GM21381 (cell line): ENCODE results near the gene EMC9.

ENCODE experiments used
- ATAC-seq: cut with Tn5 transposase; IDR thresholded peaks from one replicate; pipeline ENCODE4 v1.9.1; 2021; ENCODE audit warnings: mild to moderate bottlenecking, moderate library complexity; ENCODE audit not compliant: unreplicated experiment

Gene EMC9

GRCh38 chr14:24141097-24141880 is at the start of gene EMC9:
Gene EMC9 (minus strand): TSS chr14:24141591. CDS start chr14:24141304, 287 bp downstream.
- peak; percentile 86 for ATAC-seq

DNA sequence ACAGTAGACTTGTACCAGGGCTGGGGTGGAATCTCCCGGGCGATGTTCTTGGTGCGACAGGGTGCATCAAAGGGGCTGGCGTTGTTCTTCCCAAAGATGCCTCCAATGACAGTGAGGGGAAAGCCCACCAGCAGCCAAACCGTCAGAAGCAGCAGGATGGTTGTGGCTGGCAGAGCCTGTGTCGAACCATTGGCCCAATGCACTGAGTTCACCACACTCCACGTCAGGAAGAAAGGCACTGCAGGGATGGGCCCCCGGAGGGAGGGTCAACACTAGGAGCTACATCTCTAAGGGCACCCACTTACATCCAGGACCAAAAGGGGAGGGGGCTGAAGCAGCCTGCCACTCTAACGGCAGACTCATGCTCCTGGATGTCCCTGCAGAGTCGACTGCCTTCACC is 49.0 kb upstream of the EMC9 start:
- ATAC-seq: no peak

DNA sequence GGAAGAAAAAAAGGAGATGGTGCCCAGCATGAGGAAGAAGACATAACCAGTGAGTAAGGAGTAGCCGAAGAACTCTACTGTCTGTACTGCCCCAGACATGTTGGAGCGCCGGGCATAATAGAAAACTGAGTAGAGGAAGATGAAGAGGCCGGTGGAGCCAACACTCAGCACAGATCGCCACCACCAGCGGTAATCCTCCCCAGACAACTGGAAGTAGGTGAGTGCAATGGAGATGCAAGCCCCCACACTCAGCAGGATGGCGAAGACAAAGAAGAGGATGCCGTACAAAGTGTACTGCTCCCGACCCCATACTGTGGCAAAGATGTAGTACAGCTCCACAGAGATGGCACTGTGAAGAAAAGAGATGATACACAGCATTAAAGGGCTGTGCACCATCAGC is 48.1 kb upstream of the EMC9 start:
- ATAC-seq: no peak

DNA sequence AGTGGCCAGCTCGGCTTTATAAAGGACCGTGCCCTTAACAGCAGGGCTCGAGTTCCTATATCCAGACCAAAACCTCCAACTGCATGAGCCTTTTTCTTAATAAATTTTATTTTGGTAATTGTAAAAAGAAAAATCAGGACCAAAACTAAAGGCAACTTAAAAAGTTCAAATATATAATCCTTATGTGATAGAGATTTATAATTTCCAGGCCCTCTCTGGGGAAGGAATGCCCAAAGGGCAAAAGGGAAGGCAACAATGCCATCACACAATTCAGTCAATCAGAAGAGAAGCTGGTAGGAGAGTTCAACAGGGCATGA is 47.6 kb upstream of the EMC9 start:
- ATAC-seq: no peak

- peak; percentile 88 for ATAC-seq
Measured at GRCh38 chr14:24188251-24189058, 47.1 kb upstream of the EMC9 start, which contains the start of gene IPO4. Gene IPO4 (minus strand): TSS chr14:24188816. CDS start chr14:24188787, 29 bp downstream.

- no peak for ATAC-seq
Measured at GRCh38 chr14:24187539-24187915, 46.1 kb upstream of the EMC9 start.

DNA sequence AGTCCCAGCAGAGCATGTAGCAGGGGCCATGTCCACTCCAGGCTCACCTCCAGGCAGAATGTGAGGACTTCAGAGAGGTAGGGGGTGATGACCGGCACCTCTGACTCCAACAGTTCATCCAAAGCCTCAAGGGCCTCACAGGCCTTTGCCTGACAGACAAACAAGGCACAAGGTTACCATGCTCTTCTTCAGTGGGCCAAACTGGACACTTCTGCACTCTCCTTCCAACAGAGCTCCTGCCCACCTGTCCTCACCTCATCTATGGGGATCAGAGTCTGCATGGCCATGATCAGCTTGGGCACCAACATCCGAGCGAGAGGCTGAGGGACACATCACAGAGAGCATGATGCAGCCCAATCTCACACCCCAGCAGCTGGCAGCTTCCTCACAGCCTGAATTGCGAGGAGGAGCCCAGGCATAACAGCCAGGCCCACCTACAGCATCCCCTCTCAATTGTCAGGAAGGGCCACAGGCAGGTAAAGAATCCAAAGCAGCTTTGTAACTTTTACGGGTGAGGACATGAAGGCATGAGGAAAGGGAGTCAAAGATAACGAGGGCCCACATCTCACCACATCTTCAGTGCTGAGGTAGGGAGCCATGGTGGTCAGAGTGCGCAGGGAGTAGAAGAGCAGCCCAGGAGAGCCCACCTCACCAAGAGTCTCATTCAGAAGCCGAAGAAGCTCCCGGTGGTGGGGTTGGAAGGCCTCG is 45.6 kb upstream of the EMC9 start:
- no peak for ATAC-seq

DNA sequence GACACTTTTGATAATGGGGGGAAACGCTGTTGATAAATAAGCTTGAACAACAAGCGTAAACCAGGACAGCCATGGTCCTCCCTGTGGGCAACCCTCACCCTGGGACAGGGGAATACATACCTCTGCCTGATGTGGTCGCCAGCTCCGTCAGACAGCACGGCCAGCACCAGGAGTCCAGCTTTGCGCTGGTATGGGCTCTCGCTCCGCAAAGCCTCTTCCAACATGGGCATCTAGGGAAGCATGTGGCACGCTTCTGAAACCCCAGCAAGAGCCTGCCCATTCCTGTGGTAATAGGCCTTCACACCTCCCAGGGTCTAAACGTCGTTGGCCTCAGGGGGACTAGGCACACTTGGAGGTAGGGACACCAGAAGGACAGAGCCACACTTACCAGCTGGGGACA is 44.4 kb upstream of the EMC9 start:
- no peak for ATAC-seq

DNA sequence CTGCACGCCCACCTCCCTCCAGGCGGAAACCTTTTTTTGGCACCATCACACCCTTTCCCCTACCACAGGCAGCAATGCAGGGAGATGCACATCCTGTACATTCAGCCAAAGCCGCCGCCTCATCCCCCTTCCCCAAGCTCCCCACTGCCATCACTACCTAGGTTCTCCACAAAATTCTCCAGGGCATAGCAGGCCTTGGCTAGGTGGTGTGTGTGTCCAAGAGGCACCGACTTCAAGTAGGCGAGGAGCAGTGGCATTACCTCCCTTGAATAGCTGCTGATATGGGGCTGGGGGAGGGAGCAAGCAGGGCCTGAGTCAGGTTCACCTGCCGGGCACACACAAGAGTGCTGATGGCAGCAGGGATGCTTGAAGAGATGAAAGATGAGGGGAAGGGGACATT is 43.6 kb upstream of the EMC9 start:
- no peak for ATAC-seq

GRCh38 chr14:24184104-24184970 is 42.9 kb upstream of the EMC9 start:
- no peak for ATAC-seq

- no peak for ATAC-seq
Measured at GRCh38 chr14:24183014-24183481, 41.7 kb upstream of the EMC9 start.

DNA sequence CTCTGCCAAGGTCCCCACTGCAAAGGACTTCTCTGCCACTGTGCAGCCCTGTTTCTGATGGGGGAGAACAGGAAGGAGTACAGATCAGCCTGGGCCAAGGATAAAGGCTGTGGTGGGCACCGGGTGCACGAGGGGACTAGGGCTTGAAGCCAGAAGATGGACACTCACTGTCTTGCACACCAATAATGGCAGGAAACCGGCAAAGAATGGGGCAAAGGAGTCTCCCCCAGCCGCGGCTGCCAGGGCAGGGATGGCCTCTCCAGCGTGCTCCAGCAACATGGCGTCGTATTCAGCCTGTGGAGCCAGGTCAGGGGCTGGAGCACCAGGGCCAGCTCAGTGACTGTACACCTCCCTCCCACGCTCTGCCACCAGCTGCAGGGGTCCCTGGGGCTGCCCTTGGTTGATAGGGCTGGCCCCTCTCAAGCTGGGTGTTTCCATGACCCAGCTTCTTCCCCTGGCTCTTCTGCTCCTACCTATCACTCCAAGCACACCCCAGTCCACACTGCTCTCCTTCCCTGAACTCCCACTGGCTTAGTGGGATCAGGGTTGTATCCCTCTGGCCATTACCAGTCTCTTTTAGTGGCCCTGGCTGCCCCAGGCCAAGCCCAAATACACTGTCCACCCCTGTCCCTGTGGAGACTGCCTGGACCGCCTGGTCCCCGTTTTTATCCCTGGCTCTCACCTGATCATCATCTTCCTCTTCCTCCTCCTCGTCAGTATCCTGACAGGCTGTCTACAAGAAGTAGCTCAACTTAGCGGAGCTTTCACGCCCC is 40.9 kb upstream of the EMC9 start:
- ATAC-seq: no peak

- no peak for ATAC-seq
Measured at GRCh38 chr14:24181371-24182077, 40.1 kb upstream of the EMC9 start.

- no peak for ATAC-seq
Measured at GRCh38 chr14:24179961-24180796, 38.8 kb upstream of the EMC9 start.

DNA sequence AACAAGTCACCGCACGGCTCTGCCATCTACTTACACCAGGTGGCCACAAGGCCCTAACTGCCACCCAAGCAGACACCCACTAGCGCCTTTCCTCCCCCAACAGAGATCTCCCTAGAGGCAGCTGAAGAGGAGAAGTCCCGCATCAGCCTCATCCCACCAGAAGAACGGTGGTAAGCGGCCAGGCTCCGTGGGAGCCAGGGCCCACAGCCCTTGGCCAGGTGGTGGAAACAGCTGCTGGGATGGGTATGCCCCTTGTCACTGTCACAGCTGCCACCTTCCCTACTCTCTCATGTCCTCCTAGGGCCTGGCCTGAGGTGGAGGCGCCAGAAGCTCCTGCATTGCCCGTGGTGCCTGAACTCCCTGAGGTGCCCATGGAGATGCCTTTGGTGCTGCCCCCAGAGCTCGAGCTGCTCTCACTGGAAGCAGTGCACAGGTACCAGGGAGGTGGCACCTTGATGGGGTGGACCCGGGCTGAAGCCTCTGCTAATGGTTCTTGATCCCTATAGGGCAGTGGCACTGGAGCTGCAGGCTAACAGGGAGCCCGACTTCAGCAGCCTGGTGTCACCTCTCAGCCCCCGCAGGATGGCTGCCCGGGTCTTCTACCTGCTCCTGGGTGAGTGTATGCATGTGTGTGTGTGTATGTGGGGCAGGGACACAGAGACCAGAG is 38.0 kb upstream of the EMC9 start:
- ATAC-seq: no peak

GRCh38 chr14:24178399-24179178 is 37.2 kb upstream of the EMC9 start:
- ATAC-seq: no peak

GRCh38 chr14:24177891-24178290 is 36.5 kb upstream of the EMC9 start:
- no peak for ATAC-seq
